NCI-H345 (cell line): ENCODE data around the gene SF1.
A peak's percentile ranks its signal among the peaks of the same experiment; 100 is the strongest.

ENCODE experiments used
- DNase-seq: peaks from one replicate; lab custom pipeline; 2025; lab: John Stamatoyannopoulos, UW

Gene SF1

GRCh38 chr11:64801561-64802369 lies 23.4 kb upstream of the SF1 start:
- DNase-seq = no peak

- no peak for DNase-seq
Measured at GRCh38 chr11:64801158-64801464, 22.8 kb upstream of the SF1 start.

GRCh38 chr11:64800303-64801157 lies 22.2 kb upstream of the SF1 start:
- no peak for DNase-seq

GRCh38 chr11:64799623-64800302 lies 21.4 kb upstream of the SF1 start:
- DNase-seq = peak; percentile 24

GRCh38 chr11:64799256-64799622 lies 20.9 kb upstream of the SF1 start:
- no peak for DNase-seq

- DNase-seq = no peak
Measured at GRCh38 chr11:64796757-64797541, 18.6 kb upstream of the SF1 start.

GRCh38 chr11:64796047-64796756 lies 17.9 kb upstream of the SF1 start:
- no peak for DNase-seq

GRCh38 chr11:64794526-64794925 lies 16.2 kb upstream of the SF1 start:
- no peak for DNase-seq

GRCh38 chr11:64793271-64794160 lies 15.2 kb upstream of the SF1 start:
- no peak for DNase-seq

GRCh38 chr11:64792482-64792881 lies 14.1 kb upstream of the SF1 start:
- DNase-seq = no peak

- DNase-seq = no peak
Measured at GRCh38 chr11:64791781-64792291, 13.5 kb upstream of the SF1 start.

- no peak for DNase-seq
Measured at GRCh38 chr11:64790205-64791095, 12.1 kb upstream of the SF1 start.

GRCh38 chr11:64789331-64790204 lies 11.2 kb upstream of the SF1 start:
- DNase-seq = no peak

GRCh38 chr11:64788321-64789215 lies 10.2 kb upstream of the SF1 start:
- no peak for DNase-seq

- no peak for DNase-seq
Measured at GRCh38 chr11:64787526-64788320, 9.4 kb upstream of the SF1 start.

GRCh38 chr11:64786308-64786707 lies 8.0 kb upstream of the SF1 start:
- DNase-seq = no peak
